Measurements from ENCODE around the gene NARF. TPM values are rescaled to one million over a fixed set of nuclear protein-coding genes. Genes with fewer than 3 reads are reported as not detected.

Gene NARF
- total and polyA plus RNA-seq, 2 of the 8 experiments (the other 6 are each of a cell fraction or from before 2014, with no cell fraction given) = 97.4 to 131 TPM

DNA sequence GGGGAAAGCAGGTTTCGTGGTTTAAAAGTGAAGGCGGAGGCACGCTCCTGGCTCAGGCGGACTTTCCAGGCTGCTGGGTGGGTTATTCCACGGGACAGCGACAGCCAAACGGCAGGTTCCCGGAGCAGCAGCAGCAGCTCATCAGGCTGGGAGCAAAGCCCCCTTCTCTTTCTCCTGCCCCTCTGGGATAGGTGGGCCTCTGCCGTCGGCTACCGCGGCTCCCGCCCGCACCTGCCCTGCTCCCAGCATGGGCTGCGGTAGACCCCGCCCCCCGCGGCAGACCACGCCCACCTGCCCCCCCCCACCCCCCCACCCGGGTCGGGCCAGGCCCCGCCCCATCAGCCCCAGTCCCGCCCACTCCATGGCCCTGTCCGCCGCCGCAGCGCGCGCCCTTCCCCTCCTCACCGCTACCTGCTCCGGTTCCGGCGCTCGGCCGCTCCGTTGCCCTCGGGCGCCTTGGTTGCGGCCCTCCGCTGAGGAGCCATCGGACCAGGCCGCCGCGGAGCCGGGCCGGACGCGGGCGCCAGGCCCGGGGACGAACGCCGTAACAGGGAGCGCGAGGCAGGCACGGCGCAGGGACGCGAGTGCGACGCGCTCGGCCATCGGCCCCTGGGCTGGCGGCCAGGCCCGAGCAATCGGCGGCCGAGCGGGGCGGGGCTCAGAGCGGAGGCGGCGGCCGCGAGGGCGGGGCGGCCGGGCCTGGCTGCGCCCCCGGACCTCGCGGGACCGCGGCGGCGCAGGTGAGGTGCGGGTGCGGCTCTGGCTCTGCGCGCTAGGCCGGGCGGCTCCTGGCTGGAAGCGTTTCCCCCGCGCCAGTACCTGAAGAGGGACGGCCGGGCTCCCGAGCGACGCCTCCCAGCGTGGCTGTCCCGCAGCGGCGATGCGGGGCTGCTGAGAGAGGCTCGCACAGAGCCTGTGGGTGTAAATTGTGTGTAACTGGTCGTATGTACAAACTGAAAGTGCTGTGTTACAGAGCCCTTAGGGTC is 40.2 kb upstream of the NARF start, which contains the start of the genes HEXD and OGFOD3:
Gene HEXD (plus strand): TSS at position 347 of the 986 bp plus-strand sequence. CDS start 1,453 bp downstream, outside the sequence.
Gene OGFOD3 (minus strand): TSS at position 586 of the 986 bp plus-strand sequence. CDS start 101 bp downstream, at position 485.
- Histone ChIP-seq H2AFZ (ENCODE audit: low read length) (peak within 1 kb of the TSS; percentile 92), H3K23me2 (ENCODE audit: low read depth, low read length) (peaks cover 6% of the 10 kb centered on the region), H3K4me1 (replicated peaks in 1 of 4; ENCODE audit: control insufficient read depth in 3 of 4, insufficient read depth in 4 of 4, low read length in 3 of 4) (peaks cover 0 to 3% (median 1%) of the 10 kb centered on the region in 4 experiments; a peak in 4 of 7 replicates), H3K27me3 (replicated peaks in 1 of 4; ENCODE audit: control insufficient read depth in 3 of 4, extremely low read depth in 1 of 4, insufficient read depth in 3 of 4, low read length in 3 of 4) (no peaks in the 10 kb centered on the region), H3K4ac (replicated peaks; ENCODE audit: insufficient read length, low read depth, low read length) (peak within 1 kb of the TSS; percentile 90), H2BK5ac (ENCODE audit: low read depth, low read length) (no peak within 1 kb of the TSS), H3K79me2 (ENCODE audit: control insufficient read depth in 1 of 2, insufficient read depth in 2 of 2, low read length in 2 of 2) (no peaks in the 10 kb centered on the region), H2BK15ac (ENCODE audit: low read length) (no peak within 1 kb of the TSS), H2AK5ac (ENCODE audit: low read depth, low read length) (no peak within 1 kb of the TSS), H4K91ac (replicated peaks; ENCODE audit: insufficient read length, low read length) (peak within 1 kb of the TSS; percentile 89), H3K27ac (ENCODE audit: low read depth, low read length) (peak within 1 kb of the TSS; percentile 90; the same call in 1 of the 2 replicates), H3K79me1 (ENCODE audit: low read depth, low read length) (peaks cover 2% of the 10 kb centered on the region; the same call in 1 of the 2 replicates), H3K36me3 (ENCODE audit: control insufficient read depth in 2 of 4, insufficient read depth in 4 of 4, low read length in 3 of 4) (peaks cover 0 to 2% (median 0%) of the 10 kb centered on the region in 4 experiments; a peak in 1 of 8 replicates), H2BK20ac (ENCODE audit: low read length) (no peak within 1 kb of the TSS), H3K23ac (ENCODE audit: insufficient read length) (no peak within 1 kb of the TSS), H4K20me1 (replicated peaks in 1 of 2; ENCODE audit: control insufficient read depth in 1 of 2, insufficient read depth in 2 of 2, low read length in 2 of 2) (peaks cover 5 to 7% of the 10 kb centered on the region in 2 experiments), H2BK120ac (replicated peaks; ENCODE audit: low read depth, low read length) (no peak within 1 kb of the TSS), H3K14ac (ENCODE audit: insufficient read length) (no peak within 1 kb of the TSS), H3K9ac (replicated peaks in 1 of 4; ENCODE audit: extremely low read depth in 1 of 4, low read depth in 3 of 4, low read length in 3 of 4) (peak within 1 kb of the TSS; percentile 76 to 92 (median 88)), H3K4me3 (ENCODE audit: extremely low read depth in 1 of 4, insufficient read depth in 2 of 4, low read depth in 3 of 4, low read length in 4 of 4) (peak within 1 kb of the TSS; percentile 63 to 96 (median 80)), H3K9me3 (ENCODE audit: insufficient read depth in 2 of 2, low read depth in 1 of 2, low read length in 1 of 2) (peaks cover 0 to 3% of the 10 kb centered on the region in 2 experiments; a peak in 1 of 4 replicates), H4K8ac (ENCODE audit: extremely low read depth, insufficient read depth, low read length) (peak within 1 kb of the TSS; percentile 95), H3K18ac (ENCODE audit: extremely low read depth, low read length) (peak within 1 kb of the TSS; percentile 91; the same call in 1 of the 2 replicates), H4K5ac (ENCODE audit: insufficient read length, low read depth, low read length) (peak within 1 kb of the TSS; percentile 73), H3K4me2 (ENCODE audit: insufficient read depth in 1 of 2, low read depth in 2 of 2, low read length in 2 of 2) (peak within 1 kb of the TSS; percentile 59 to 92), H3K56ac (replicated peaks; ENCODE audit: insufficient read length, low read depth, low read length) (peak within 1 kb of the TSS; percentile 67), H2BK12ac (ENCODE audit: low read depth, low read length) (no peak within 1 kb of the TSS)
- DNase-seq (ENCODE audit: low read depth in 1 of 2, low spot score in 2 of 2) (peak in 1 of 2 experiments; percentile 93), FAIRE-seq (no peak)
- WGBS, 2 experiments (ENCODE audit: extremely low coverage in 1 of 2, insufficient coverage in 1 of 2, insufficient read length in 1 of 2, insufficient replicate concordance in 2 of 2, low coverage in 1 of 2, low lambda C conversion rate in 2 of 2, missing lambda C conversion rate in 1 of 2) = 3% methylated on average over 43 of the region's 108 CpGs; no CpG with 5 or more reads in 1 of the 2 experiments
- CTCF ChIA-PET (ENCODE audit: partially characterized antibody) = interaction anchor here (0.6 to 2.1 kb wide), 8 partner anchors 9 to 204 kb away, joined by 3 to 6 read pairs (median 5); no protein-coding TSS in a partner anchor
- POLR2A ChIA-PET (ENCODE audit: partially characterized antibody) = interaction anchor here (0.6 to 1.4 kb wide), 7 partner anchors 13 to 145 kb away, joined by 3 read pairs; partner anchors contain the start of gene CSNK1D
- TF ChIP-seq, protein P1, sequence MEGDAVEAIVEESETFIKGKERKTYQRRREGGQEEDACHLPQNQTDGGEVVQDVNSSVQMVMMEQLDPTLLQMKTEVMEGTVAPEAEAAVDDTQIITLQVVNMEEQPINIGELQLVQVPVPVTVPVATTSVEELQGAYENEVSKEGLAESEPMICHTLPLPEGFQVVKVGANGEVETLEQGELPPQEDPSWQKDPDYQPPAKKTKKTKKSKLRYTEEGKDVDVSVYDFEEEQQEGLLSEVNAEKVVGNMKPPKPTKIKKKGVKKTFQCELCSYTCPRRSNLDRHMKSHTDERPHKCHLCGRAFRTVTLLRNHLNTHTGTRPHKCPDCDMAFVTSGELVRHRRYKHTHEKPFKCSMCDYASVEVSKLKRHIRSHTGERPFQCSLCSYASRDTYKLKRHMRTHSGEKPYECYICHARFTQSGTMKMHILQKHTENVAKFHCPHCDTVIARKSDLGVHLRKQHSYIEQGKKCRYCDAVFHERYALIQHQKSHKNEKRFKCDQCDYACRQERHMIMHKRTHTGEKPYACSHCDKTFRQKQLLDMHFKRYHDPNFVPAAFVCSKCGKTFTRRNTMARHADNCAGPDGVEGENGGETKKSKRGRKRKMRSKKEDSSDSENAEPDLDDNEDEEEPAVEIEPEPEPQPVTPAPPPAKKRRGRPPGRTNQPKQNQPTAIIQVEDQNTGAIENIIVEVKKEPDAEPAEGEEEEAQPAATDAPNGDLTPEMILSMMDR (IDR thresholded peaks at IDR 0.05; ENCODE audit: control extremely low read depth in 1 of 3, insufficient read depth in 1 of 3, low read depth in 1 of 3, low read length in 3 of 3) = no peak
- no peak for TF ChIP-seq ZNF274 (IDR thresholded peaks at IDR 0.05; ENCODE audit: borderline replicate concordance, extremely low read depth, low read length)
- TF ChIP-seq TEAD4 (IDR thresholded peaks at IDR 0.05; ENCODE audit: low read depth, low read length) = no peak
- TF ChIP-seq TBP (IDR thresholded peaks at IDR 0.05; ENCODE audit: low read depth, low read length) = no peak
- no peak for TF ChIP-seq RFX5 (IDR thresholded peaks at IDR 0.05; ENCODE audit: borderline replicate concordance, low read depth, low read length)
- TF ChIP-seq CBX8 (IDR thresholded peaks at IDR 0.05; ENCODE audit: borderline replicate concordance, low read depth, low read length) = no peak
- TF ChIP-seq POLR2A (IDR thresholded peaks at IDR 0.05; ENCODE audit: control extremely low read depth in 1 of 2, low read depth in 2 of 2, low read length in 2 of 2) = peak in 1 of 2 experiments; percentile 92; a peak in 2 of 3 replicates
- no peak for TF ChIP-seq NRF1 (IDR thresholded peaks at IDR 0.05; ENCODE audit: low read depth, low read length)
